Adipose tissue (tissue), 3 donors: ENCODE results near the gene CHAC1. TPM values are rescaled to one million over a fixed set of nuclear protein-coding genes. Genes with fewer than 3 reads are reported as not detected.

Source experiments
- H3K27ac ChIP-seq: one replicate; pipeline ENCODE4 v1.5.1; 2013; ENCODE audit warnings: low read depth, low read length
- WGBS, 3 donors: extraction: QIAGEN DNeasy Blood & Tissue Kit; methylation state at CpG; one replicate each; pipeline ENCODE4 v1.1.7; 2013; 5-methylcytosine and 5-hydroxymethylcytosine counted together
- polyA plus RNA-seq, 3 donors: library from polyadenylated mRNA; stranded (reverse); fragments of 200-250 nt; gene quantifications; one replicate each; pipeline ENCODE4 v1.2.3, GENCODE V29; 2013
- donor health status: healthy with polysubstance abuse.
- donor health status: Bipolar disorder and iron deficiency.
- donor health status: healthy.

Gene CHAC1
- polyA plus RNA-seq, 3 donors = 4.8 to 9.4 (median 6.4) TPM

DNA sequence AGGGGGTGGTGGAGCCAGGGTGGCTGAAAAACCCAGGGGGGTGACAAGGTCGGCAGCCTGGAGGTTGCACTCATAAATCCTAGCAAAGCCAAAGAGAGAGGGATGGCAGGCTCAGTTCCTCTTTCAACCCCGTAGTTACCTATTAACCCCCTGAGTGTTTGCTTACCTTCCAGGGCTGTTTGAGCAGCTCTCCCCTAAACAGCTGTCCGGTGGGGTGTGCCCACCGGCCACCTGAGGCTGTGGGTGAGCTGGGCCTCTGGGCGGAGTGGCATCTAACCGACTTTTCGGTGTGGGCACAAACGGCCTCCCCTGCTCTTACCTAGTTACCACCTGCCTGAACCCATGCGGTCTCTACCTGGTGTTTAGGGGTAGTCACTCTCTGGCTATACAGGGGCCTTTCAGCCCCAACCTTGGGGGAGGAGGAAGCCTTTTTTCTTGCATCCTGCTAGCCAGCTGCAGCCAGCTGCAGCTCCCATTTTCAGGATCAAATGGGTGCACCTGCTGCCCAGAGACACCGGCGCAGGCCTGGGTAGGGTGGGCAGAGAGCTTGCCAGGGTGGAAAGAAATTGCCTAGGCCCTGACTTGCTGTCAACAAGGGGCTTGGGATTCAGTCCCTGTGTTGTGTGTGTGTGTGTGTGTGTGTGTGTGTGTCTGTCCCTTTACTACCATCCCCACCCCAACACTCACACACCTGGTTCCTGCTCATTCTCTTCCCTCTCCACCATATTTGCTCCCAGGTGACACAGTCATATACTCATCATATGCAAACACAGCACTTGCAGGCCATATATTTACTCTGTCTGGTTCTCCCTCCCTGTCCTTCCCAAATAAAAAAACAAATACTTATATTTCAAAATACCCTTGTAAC is 20.4 kb upstream of the CHAC1 start:
- WGBS, 3 donors = 57 to 64% (median 59%) methylated on average over 11 of the region's 11 CpGs
- H3K27ac ChIP-seq = no peak overlapping the region

GRCh38 chr15:40933517-40933902 is 19.8 kb upstream of the CHAC1 start:
- 38 to 84% (median 45%) methylated on average over 3 of the region's 3 CpGs for WGBS, 3 donors
- H3K27ac ChIP-seq = no peak overlapping the region

DNA sequence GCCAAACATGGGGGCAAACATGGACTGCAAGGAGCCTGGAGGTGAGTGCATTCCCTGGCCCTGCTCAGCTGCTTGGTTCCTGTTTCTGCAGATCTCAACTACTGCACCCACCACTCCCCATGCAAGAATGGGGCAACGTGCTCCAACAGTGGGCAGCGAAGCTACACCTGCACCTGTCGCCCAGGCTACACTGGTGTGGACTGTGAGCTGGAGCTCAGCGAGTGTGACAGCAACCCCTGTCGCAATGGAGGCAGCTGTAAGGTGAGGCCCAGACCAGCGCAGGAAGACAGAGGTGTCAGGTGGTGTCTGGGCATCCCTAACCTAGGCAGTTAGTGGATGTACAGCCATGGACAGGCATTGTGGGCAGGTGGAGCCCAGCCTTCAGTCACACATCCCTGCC is 18.8 kb upstream of the CHAC1 start:
- H3K27ac ChIP-seq = no peak overlapping the region
- WGBS, 3 donors = 81 to 89% (median 89%) methylated on average over 6 of the region's 6 CpGs

DNA sequence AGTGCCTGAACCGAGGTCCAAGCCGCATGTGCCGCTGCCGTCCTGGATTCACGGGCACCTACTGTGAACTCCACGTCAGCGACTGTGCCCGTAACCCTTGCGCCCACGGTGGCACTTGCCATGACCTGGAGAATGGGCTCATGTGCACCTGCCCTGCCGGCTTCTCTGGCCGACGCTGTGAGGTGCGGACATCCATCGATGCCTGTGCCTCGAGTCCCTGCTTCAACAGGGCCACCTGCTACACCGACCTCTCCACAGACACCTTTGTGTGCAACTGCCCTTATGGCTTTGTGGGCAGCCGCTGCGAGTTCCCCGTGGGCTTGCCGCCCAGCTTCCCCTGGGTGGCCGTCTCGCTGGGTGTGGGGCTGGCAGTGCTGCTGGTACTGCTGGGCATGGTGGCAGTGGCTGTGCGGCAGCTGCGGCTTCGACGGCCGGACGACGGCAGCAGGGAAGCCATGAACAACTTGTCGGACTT is 17.0 kb upstream of the CHAC1 start:
- 83 to 89% (median 86%) methylated on average over 31 of the region's 31 CpGs for WGBS, 3 donors
- H3K27ac ChIP-seq = no peak overlapping the region

DNA sequence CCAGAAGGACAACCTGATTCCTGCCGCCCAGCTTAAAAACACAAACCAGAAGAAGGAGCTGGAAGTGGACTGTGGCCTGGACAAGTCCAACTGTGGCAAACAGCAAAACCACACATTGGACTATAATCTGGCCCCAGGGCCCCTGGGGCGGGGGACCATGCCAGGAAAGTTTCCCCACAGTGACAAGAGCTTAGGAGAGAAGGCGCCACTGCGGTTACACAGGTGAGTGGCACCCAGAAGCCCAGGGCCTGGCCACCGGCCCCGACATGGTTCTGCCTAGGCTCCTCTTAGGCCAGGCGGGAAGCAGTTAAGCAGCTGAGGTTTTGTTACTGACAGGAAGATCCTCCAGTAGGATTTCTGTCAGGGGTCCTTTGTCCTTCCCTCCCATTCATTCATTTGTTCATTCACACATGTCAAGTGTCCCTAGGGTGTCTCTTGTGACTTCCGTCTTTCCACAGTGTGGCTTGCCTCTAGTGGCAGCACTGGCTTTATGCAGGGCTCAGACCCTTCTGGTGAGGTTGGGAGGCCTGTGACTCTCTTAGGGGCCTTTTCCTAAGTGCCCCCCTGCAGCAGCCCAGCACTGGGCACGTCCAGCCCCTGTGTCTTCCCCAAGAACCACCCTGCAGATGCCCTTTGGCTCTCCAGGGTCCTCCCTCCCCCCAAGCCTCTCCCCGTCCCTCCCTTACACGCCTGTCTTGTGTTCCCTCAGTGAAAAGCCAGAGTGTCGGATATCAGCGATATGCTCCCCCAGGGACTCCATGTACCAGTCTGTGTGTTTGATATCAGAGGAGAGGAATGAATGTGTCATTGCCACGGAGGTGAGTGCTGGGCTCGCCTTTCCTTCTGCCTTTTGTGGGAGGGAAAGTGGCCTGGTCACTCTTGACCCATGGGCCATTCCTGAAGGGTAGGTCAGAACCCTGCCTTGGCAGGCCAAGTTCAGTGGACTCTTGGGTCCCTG is 16.3 kb upstream of the CHAC1 start:
- WGBS, 3 donors = 72 to 89% (median 73%) methylated on average over 15 of the region's 15 CpGs
- H3K27ac ChIP-seq = no peak overlapping the region

- 67 to 75% (median 70%) methylated on average over 18 to 19 of the region's 19 CpGs for WGBS, 3 donors
- H3K27ac ChIP-seq = no peak overlapping the region
Observed at GRCh38 chr15:40937762-40938535, 15.3 kb upstream of the CHAC1 start.

- H3K27ac ChIP-seq = no peak overlapping the region
- WGBS, 3 donors = 80 to 92% (median 88%) methylated on average over 6 of the region's 6 CpGs
Observed at GRCh38 chr15:40938536-40938870, 14.8 kb upstream of the CHAC1 start.

DNA sequence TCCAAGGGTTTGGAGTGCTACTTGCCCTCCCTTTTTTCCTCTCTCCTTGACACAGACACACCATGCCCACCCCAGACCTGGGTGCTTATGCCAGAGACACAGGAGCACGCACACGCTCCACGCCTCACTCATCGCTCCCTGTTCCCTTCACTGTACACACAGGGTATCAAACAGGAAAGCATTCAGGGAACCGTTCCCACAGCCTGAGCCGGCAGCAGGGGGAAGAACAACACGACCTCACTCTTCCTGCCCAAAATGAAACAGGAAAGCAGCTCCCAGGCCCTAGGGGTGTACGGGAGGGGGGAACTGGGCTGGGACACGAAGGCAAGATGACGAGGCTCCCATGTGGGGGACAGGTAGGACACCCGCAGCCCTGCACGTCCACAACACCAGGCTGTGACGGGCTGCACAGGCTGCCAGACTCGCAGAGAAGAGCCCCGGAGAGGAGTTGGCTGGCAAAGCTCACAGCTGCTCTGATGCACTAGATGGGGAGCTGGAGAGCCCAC is 12.9 kb upstream of the CHAC1 start:
- WGBS, 3 donors = 25 to 64% (median 30%) methylated on average over 15 of the region's 15 CpGs
- no peak overlapping the region for H3K27ac ChIP-seq

- H3K27ac ChIP-seq = no peak overlapping the region
- 16 to 31% (median 28%) methylated on average over 7 of the region's 7 CpGs for WGBS, 3 donors
Observed at GRCh38 chr15:40941068-40941527, 12.2 kb upstream of the CHAC1 start.

DNA sequence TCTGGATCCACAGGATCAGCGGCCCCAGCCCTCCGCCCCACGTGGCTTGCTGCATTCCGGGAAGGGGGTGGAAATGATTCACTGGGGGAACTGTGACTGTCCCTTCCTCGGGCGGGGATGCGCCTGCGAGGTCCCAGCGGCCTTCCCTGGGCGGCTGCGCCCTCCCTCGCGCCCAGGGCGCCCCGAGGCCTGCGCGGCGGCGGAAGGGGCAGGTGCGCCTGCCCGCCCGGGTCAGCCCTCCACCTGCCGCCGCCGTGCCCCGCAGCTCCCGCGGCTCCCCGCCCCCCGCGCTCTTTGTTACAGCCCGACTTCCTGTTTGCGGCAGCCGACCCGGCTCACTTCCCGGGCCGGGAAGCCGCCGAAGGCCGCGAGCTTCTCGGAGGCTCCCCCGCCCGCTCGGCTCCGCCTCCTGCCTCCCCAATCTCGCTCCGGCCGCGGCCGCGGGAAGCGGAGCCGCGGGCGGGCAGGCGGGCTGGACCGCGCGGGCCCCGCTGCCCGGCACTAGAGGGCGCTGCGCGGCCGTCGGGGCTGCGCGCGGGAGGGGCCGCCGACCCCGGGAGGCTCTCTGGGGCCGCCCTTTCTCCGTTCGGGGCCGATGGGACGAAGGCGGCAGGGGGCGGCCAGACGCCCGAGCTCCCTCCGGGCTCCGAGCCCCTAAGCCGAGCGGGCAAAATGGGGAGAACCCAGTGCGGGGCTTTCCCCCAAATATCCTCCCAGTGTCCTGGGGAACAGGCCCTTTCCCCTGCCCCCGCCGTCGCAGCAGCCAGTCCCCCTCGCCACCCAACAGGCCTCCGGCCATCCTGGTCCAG is 11.5 kb upstream of the CHAC1 start:
- no peak overlapping the region for H3K27ac ChIP-seq
- 0 to 1% (median 0%) methylated on average over 44 to 92 of the region's 92 CpGs for WGBS, 3 donors

DNA sequence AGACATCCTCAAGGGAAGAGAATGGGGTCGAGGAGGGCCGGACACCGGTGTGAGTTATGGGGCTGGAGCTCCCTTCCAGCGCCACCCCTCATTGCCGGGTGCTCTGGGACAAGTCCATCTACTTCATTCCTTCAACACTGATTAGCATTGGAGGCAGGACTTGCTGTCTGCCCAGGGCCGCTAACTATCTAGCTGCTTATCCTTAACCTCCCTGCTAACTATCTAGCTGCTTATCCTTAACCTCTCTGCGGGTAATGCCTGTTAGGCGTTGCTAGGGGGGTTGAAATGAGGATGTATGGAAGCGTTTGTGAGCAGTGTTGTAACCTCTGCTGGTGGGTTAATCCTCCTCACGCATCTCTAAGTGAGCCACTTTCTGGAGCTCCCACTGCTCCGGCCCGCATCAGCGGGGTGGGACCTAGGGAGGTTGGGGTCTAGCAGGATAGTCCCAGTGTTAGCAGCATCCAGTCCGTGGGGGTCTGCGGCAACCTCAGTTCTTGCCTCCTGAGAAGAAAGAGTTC is 10.9 kb upstream of the CHAC1 start:
- 24 to 45% (median 28%) methylated on average over 15 of the region's 15 CpGs for WGBS, 3 donors
- no peak overlapping the region for H3K27ac ChIP-seq

DNA sequence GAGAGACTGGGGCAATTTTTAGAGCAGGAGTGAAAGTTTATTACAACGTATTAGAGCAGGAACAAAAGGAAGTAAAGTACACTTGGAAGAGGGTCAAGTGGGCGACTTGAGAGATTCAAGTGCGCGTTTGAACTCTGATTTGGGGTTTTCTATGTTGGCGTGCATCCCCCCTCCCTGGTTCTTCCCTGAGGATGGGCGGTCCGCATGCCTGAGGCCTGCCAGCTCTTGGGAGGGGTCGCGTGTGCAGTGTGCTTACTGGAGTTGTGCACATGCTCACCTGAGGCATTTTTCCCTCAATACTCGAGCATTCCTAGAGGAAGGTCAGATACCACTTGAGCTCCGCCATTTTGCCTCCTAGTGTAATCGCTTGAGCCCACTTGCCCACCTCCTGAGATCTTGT is 10.4 kb upstream of the CHAC1 start:
- 71 to 72% (median 72%) methylated on average over 12 of the region's 12 CpGs for WGBS, 3 donors
- no peak overlapping the region for H3K27ac ChIP-seq

- 90 to 95% (median 91%) methylated on average over 9 of the region's 9 CpGs for WGBS, 3 donors
- H3K27ac ChIP-seq = no peak overlapping the region
Observed at GRCh38 chr15:40943764-40944365, 9.4 kb upstream of the CHAC1 start.

DNA sequence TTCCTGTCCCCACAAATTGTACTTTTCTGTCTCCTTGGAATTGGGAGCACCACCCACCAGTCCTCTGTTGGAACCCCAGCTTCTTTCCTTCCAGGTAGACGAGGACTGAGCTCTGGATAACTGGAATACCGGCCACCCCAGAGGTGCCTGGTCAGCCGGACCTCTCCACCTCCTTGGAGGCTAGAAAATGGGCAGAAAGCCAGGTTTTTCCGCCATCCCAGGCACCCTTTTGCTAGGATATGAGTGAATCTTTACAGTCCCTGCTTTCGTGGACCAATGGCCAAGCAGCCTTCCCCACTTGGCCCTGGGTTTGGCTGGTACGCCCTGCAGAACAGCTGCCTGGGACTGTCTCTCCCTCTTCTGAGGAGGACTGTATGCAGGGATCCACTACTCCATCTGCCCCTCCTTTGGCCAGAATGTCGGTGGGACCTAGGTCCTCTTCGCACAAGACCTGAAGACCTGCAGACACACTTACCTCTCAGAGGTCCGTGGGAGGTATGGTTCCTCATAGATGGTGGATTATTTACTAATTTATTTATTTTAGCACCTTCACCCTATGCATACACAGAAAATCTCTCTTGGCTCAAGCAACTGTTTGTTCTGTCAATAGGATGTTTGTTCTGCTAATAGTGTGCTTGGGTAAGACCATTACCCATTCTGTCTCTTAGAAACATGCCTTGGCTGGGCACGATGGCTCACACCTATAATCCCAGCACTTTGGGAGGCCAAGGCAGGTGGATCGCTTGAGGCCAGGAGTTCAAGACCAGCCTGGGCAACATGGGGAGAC is 8.6 kb upstream of the CHAC1 start:
- WGBS, 3 donors = 56 to 95% (median 94%) methylated on average over 11 of the region's 11 CpGs
- H3K27ac ChIP-seq = no peak overlapping the region

- H3K27ac ChIP-seq = no peak overlapping the region
- 60 to 83% (median 63%) methylated on average over 21 of the region's 21 CpGs for WGBS, 3 donors
Observed at GRCh38 chr15:40948706-40949473, 4.4 kb upstream of the CHAC1 start.
